Thyroid gland (tissue), 4 donors: ENCODE data around the gene ASB2.

ENCODE experiments used
- POLR2A ChIP-seq, 2 donors: fragments of 450-650 bp; IDR thresholded peaks; one replicate each; pipeline ENCODE4 v1.6.1; 2017; ENCODE audit warnings: antibody characterized with exemption in 2 of 2, mild to moderate bottlenecking in 2 of 2, moderate library complexity in 1 of 2
- TF ChIP-seq, protein P1 (sequence below), 6 experiments: fragments of 200-600 bp in 3 of 6; fragments of 450-650 bp in 3 of 6; sonication (generic) in 3 of 6; IDR thresholded peaks; one replicate each; pipeline ENCODE4 v1.5.1; 2016 to 2019; ENCODE audit warnings: antibody characterized with exemption in 6 of 6, mild to moderate bottlenecking in 2 of 6, inconsistent platforms in 1 of 6, moderate library complexity in 1 of 6

DNA sequence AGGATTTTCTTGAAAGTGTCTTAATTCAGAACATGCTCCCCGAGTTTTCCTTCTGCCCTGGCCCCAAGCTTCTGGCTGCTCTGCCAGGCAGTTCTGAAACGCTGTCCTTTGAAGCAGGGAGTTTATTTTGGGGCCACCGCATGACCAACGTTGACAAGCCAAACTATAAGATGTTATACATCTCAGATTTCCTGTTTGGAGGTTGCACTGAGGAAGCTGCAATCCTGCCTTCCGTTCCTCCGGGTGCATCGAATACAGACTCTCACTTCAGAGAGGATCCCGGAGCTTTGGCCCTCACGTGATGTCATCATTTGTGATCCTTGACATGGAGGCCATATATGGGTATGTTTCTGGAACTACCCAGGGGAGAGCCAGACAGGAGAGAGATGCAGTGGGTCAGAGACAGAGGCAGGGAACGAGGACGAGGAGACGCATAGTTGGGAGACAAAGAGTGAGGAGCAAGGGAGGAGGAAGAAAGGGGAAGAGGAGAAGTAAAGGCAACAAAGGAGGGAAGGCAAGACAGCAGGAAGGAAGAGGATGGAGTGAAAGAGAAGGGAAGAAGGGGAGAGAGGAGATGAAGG lies at the start of gene ASB2:
- TF ChIP-seq, protein P1, sequence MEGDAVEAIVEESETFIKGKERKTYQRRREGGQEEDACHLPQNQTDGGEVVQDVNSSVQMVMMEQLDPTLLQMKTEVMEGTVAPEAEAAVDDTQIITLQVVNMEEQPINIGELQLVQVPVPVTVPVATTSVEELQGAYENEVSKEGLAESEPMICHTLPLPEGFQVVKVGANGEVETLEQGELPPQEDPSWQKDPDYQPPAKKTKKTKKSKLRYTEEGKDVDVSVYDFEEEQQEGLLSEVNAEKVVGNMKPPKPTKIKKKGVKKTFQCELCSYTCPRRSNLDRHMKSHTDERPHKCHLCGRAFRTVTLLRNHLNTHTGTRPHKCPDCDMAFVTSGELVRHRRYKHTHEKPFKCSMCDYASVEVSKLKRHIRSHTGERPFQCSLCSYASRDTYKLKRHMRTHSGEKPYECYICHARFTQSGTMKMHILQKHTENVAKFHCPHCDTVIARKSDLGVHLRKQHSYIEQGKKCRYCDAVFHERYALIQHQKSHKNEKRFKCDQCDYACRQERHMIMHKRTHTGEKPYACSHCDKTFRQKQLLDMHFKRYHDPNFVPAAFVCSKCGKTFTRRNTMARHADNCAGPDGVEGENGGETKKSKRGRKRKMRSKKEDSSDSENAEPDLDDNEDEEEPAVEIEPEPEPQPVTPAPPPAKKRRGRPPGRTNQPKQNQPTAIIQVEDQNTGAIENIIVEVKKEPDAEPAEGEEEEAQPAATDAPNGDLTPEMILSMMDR (IDR thresholded peaks at IDR 0.05) = no peak
- no peak for TF ChIP-seq POLR2A (IDR thresholded peaks at IDR 0.05)
